Measurements from ENCODE around the gene TFG. TPM values are rescaled to one million over a fixed set of nuclear protein-coding genes. Genes with fewer than 3 reads are reported as not detected.

Gene TFG
- polyA plus RNA-seq, 1 experiment, result 97.7 TPM

GRCh38 chr3:100779480-100779879, 70.2 kb downstream of the TFG start:
- DNase-seq (ENCODE audit: low read depth), result no peak
- ChIA-PET CTCF (interaction anchor here (1.2 kb wide), 1 partner anchor 13 kb away, joined by 3 read pairs; no protein-coding TSS in a partner anchor), POLR2A (no interaction called here)
- Histone ChIP-seq H3K36me3 (ENCODE audit: control insufficient read depth, insufficient read depth, low read length) (no peaks in the 10 kb centered on the region), H3K27me3 (ENCODE audit: control insufficient read depth, insufficient read depth, low read length) (no peaks in the 10 kb centered on the region), H3K4me3 (ENCODE audit: low read depth, low read length) (no peak overlapping the region)
- no peak for TF ChIP-seq CTCF (IDR thresholded peaks at IDR 0.05; ENCODE audit: insufficient read depth, low read depth, low read length)

GRCh38 chr3:100780071-100780622, 70.9 kb downstream of the TFG start:
- H3K4me3 ChIP-seq (ENCODE audit: low read depth, low read length), result no peak overlapping the region
- no peak for TF ChIP-seq CTCF (IDR thresholded peaks at IDR 0.05; ENCODE audit: insufficient read depth, low read depth, low read length)
- DNase-seq (ENCODE audit: low read depth), result no peak
- ChIA-PET POLR2A (no interaction called here), CTCF (no interaction called here)
- H3K36me3 ChIP-seq (ENCODE audit: control insufficient read depth, insufficient read depth, low read length), result no peaks in the 10 kb centered on the region
- no peaks in the 10 kb centered on the region for H3K27me3 ChIP-seq (ENCODE audit: control insufficient read depth, insufficient read depth, low read length)

DNA sequence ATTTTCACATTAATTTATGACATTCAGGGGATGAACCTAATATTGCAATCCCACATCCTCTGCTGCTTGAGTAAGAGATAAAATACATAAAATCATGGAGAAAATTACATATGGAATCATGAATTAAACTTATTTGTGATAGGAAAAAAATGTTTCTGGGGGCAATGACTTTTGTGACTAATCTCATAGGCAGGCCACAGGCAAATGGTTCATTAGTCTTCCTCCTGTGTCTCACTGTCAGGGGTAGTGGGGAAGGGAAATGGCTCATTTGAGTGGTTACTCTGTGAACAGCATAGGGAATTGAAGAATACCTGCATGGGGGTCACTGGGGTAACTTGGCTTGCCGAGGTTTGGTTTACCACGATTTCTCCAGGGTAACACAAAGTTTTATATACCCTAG, 72.0 kb downstream of the TFG start:
- no peak overlapping the region for H3K4me3 ChIP-seq (ENCODE audit: low read depth, low read length)
- no peaks in the 10 kb centered on the region for H3K36me3 ChIP-seq (ENCODE audit: control insufficient read depth, insufficient read depth, low read length)
- DNase-seq (ENCODE audit: low read depth), result no peak
- H3K27me3 ChIP-seq (ENCODE audit: control insufficient read depth, insufficient read depth, low read length), result no peaks in the 10 kb centered on the region
- TF ChIP-seq CTCF (IDR thresholded peaks at IDR 0.05; ENCODE audit: insufficient read depth, low read depth, low read length), result no peak
- ChIA-PET CTCF (no interaction called here), POLR2A (no interaction called here)

GRCh38 chr3:100782348-100782747, 73.1 kb downstream of the TFG start:
- no peak for TF ChIP-seq CTCF (IDR thresholded peaks at IDR 0.05; ENCODE audit: insufficient read depth, low read depth, low read length)
- CTCF ChIA-PET, result interaction anchor here (1.9 kb wide), 1 partner anchor 14 kb away, joined by 6 read pairs; no protein-coding TSS in a partner anchor
- no peak for DNase-seq (ENCODE audit: low read depth)
- H3K36me3 ChIP-seq (ENCODE audit: control insufficient read depth, insufficient read depth, low read length), result no peaks in the 10 kb centered on the region
- POLR2A ChIA-PET, result no interaction called here
- no peaks in the 10 kb centered on the region for H3K27me3 ChIP-seq (ENCODE audit: control insufficient read depth, insufficient read depth, low read length)
- H3K4me3 ChIP-seq (ENCODE audit: low read depth, low read length), result no peak overlapping the region

- POLR2A ChIA-PET, result no interaction called here
- H3K36me3 ChIP-seq (ENCODE audit: control insufficient read depth, insufficient read depth, low read length), result no peaks in the 10 kb centered on the region
- TF ChIP-seq CTCF (IDR thresholded peaks at IDR 0.05; ENCODE audit: insufficient read depth, low read depth, low read length), result no peak
- peak; percentile 39 for DNase-seq (ENCODE audit: low read depth)
- CTCF ChIA-PET, result interaction anchor here (1.9 kb wide), 1 partner anchor 14 kb away, joined by 6 read pairs; no protein-coding TSS in a partner anchor
- no peaks in the 10 kb centered on the region for H3K27me3 ChIP-seq (ENCODE audit: control insufficient read depth, insufficient read depth, low read length)
- no peak overlapping the region for H3K4me3 ChIP-seq (ENCODE audit: low read depth, low read length)
These were observed 73.6 kb downstream of the TFG start for GRCh38 chr3:100782906-100783305.

Measured in BJ (cell line).